T-helper 2 cell (primary cell): ENCODE data around the gene ST6GAL1.
"Not testable (repeated sequence)": the region's sequence is repeated elsewhere in the genome, so short reads cannot be mapped to it uniquely, and the experiment has no call there.

Experiments used
- DNase-seq, 5 experiments: peaks; one replicate each; pipeline versions ENCODE4 v3.0.0 to v3.0.0-alpha.2; 2012 to 2022

ST6GAL1 gene

DNA sequence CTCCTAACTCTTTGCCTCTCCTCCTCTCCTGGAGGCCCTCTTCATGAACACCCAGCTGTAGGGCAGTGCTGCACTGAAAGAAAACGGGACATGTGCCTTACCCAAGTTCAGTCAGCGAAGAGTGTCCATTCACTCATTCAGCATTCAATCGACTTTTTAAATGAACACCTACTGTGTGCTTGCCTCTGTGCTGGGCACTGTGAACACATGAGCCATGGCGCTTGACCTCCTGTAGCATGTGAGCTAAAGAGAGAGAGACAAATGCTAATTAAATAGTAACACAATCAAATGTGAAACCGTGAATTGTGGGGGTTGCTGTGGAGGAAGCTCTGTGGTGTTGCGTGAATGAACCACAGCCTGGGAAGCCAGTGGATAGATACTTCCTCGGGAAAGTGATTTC lies 43.4 kb downstream of the ST6GAL1 start:
- DNase-seq: no peak

DNA sequence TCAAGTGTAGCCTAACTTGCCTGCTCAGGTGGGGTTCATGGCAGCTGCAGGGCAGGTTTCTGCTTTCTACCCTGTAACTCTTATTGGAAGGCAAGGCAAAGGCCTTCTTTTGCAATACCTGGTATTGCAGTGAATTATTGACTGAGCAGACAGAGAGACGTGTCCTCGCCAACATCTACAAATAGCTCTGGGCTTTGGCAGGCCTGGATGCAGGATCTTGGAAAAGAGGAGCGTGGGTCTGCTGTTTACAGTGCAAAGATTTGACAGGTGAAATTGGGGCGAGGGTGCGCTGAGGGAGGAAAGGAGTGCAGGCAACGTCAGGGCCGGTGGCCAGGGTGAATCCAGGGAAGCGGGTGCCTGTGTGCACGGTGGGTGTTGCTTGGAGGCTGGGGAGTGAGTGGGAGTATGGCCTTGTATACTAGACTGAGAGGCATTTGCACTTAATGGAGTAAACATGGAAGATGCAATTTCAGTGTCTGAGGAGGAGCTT lies 44.5 kb downstream of the ST6GAL1 start:
- no peak for DNase-seq

GRCh38 chr3:186975726-186976125 lies 45.4 kb downstream of the ST6GAL1 start:
- no peak for DNase-seq

DNA sequence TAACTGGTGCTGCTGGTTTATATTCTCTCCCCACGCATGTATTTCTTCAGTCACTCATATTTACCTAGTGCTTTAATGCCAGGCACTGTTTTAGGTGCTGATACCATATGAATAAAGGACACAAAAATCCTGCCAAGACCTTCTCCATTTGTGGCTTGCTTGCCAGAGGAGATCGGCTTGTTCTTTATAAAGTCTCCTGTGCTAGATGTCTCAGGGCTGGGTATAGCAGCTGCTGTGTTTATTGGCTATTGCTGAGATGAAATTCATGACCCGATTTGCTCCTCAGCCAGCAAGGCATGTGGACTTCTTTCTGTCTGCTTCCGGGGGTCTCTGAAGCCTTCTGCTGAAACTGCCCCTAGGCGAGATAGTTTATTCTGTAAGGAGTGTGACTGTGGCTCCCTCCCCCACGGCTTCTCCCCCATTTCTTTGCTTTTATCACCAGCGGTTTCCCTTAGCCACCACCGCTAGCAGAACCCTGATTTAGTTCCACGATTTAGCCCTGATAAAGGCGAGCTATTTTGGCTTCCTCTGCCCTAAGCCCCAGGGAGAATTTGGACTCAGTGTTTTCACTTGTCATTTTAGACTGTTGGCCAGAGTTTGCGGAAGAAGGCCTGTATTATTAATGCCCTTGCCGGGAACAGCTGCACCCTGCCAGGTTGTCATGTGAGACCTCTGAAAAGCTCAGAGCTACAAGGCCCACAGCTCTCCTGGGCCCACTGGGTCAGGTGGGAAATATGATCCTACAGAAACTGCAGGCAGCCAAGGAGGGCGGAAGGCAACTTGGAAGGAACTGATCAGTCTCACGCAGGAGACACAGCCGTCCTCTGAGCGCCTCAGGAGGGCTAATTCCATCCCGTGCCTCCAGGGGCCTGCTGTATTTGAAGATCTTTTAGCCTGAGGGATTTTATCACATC lies 46.8 kb downstream of the ST6GAL1 start:
- no peak for DNase-seq

- DNase-seq: no peak
Observed at GRCh38 chr3:186978712-186979111, 48.4 kb downstream of the ST6GAL1 start.

- no peak for DNase-seq
Observed at GRCh38 chr3:186979852-186980251, 49.5 kb downstream of the ST6GAL1 start.

- no peak for DNase-seq
Observed at GRCh38 chr3:186980989-186981388, 50.7 kb downstream of the ST6GAL1 start.

- no peak for DNase-seq
Observed at GRCh38 chr3:186983659-186984058, 53.3 kb downstream of the ST6GAL1 start.

DNA sequence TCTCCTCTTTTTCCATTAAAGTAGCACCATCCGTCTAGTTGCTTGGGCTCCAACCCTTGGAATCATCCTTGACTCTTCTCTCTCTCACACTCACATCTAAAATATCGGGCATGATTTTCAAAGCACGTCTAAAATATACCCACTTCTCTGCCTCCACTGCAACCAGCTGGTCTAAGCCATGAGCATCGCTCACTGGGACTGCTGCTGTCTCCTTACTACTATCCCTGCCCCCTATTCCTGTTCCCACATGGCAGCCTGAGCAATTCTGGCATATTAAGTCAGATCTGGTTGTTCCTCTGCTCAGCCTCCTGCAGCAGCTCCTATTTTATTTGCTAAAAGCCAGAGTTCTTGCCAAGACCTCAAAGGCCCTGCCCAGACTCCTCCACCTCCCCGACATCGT lies 53.7 kb downstream of the ST6GAL1 start:
- no peak for DNase-seq

DNA sequence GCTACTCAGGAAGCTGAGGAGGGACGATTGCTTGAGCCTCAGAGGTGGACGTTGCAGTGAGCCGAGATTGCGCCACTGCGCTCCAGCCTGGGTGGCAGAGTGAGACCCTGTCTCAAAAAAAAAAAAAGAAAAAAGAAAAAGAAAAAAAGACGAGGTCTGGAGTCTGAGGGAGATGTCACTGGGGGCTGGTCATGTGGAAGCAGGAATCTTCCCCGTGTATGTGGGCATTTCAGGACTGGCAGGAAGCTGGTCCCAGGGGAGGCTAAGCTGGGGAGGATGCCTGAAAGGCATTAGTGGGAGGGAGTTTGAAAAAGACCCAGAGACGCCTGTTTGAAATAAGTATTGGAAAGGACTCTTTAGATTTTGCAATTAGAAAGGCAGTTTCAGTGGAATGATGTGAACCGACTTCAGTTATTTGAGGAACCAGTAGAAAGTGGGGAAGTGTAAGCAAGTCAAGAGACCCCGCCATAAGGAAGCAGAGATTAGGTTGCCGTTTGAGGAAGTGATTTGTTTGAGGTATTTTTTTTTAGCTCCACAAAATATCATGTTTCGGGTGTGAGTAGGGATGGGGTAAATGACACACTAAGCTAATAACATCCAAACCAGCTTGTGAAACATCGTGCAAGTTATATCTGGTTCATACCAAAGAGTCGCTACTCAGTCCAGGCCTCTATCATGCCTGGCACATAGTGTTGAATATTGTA lies 55.5 kb downstream of the ST6GAL1 start:
- no peak for DNase-seq

DNA sequence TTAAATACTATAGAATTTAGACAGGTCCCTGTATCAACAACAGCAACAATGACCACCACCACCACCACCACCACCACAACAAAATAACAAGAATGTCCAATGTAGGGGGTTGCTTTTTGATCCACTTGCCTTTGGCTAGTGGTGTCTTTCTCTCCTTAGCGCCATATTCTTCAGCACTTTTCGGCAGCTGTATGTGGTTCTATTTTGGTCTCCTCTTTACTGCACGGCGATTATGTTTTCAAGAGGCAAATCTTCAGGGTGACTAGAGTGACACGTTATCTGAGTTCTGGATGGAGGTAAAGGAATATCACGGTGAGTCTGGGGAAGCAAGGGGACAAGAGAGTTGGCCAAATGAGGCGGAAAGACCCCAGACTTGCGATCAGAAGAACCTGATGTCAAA lies 56.1 kb downstream of the ST6GAL1 start:
- no peak for DNase-seq

DNA sequence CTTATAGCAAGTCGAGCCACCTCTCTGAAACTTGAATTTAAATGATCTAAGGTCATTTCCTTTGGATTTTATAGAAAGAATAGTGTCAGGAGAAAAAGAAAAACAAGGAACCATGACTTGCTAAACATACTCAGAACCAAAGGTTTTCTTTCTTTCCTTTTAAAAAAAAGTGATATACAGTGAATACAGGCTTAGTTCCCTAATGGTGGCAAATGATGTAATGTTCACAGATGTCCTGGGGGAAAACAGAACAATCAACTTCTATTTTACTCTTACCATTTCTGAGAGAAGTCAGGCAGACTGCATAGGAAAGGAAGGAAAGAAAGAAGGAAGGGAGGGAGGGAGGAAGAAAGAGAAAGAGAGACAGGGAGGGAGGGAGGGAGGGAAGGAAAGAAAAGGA lies 56.5 kb downstream of the ST6GAL1 start:
- no peak for DNase-seq

GRCh38 chr3:186988806-186989205 lies 58.5 kb downstream of the ST6GAL1 start:
- DNase-seq: no peak

DNA sequence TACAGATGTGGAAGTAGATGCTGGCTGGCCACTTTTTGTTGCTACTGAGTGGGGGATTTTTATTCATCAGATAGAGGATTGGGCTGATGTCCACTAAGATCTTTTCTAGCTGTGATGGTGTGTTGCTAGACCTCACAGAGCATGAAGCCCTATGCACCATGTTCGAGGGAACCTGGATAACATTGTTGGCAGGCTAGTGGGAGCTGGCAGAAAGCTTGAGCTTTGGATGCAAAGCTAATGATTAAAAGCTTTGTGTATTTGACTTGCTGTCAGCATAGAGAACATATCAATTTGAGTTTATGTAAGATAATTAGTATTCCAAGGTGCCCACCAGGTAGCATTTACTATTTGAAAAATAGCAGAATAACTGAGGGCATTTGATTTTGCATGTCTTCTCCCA lies 59.1 kb downstream of the ST6GAL1 start:
- DNase-seq: no peak

- DNase-seq: no peak
Observed at GRCh38 chr3:186990277-186990676, 60.0 kb downstream of the ST6GAL1 start.

DNA sequence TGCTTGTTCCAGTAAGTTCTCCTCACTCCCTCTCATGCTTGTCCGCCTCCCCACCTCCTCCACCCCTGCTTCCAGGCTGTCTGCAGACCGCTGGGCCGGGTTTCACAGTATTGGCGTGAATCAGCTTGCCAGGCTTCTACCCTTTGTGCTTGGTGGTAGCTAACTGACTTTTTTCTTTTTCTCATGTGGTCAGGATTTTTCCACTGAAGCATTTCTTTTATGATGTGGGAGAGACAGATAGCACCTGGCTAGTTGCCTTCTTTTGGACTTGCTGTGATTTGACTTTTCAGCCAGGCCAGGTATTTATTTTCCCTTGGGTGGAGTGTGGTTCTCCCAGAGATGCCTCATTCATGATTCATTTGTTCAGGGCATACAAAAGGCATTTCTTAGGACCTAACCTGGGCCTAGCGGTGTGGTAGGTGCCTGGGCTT lies 60.6 kb downstream of the ST6GAL1 start:
- no peak for DNase-seq

GRCh38 chr3:186991470-186991869 lies 61.1 kb downstream of the ST6GAL1 start:
- no peak for DNase-seq

GRCh38 chr3:186992096-186992495 lies 61.8 kb downstream of the ST6GAL1 start:
- not testable (repeated sequence) for DNase-seq

DNA sequence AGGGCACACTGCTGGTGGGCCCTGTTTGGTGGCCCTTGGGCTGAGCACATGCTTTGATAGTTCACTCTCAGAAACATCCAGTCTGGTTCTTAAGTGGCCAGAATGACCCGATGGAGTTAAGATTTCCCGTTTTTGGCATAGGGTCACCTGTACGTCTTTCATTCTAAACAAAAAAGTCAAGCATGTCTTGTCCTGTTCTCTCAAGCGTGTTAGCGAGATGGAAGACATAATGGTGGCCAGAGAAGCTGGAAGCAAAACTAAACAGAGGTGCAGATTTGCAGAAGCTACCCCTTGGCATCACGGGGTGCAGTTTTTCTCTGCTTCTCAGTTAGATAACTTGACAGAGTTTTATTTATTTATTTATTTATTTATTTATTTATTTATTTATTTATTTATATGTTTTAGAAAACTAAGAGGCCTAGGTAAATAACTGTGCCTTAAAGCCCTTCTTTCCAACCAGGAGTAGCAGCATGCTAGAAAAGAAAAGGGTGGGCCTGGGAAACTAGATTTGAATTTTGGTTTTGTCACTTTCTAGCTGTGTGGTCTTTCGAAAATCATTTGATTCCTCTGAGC lies 63.0 kb downstream of the ST6GAL1 start:
- no peak for DNase-seq

GRCh38 chr3:186994000-186994955 lies 64.0 kb downstream of the ST6GAL1 start:
- no peak for DNase-seq

DNA sequence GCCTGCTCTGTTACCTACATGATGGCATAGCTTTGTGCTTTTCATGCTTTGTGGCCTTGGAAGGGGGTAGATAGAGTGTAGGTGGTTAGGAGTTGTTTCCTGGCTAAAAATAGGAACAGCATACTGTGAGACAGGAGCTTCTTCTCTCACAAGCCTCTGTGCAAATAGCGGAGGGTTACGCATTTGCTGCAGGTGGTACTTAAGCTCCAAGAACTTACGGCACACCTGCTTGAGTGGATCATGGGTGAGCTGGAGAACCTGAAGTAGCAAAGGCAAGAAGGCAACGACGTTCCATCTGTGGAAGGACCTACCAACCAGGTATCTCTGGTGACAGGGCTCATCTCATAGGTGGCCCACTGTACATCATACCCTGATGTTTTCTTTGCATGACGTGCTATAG lies 66.0 kb downstream of the ST6GAL1 start:
- DNase-seq: no peak

GRCh38 chr3:186997061-186997460 lies 66.7 kb downstream of the ST6GAL1 start:
- DNase-seq: no peak
